ENCODE results near the gene CD22.

DNA sequence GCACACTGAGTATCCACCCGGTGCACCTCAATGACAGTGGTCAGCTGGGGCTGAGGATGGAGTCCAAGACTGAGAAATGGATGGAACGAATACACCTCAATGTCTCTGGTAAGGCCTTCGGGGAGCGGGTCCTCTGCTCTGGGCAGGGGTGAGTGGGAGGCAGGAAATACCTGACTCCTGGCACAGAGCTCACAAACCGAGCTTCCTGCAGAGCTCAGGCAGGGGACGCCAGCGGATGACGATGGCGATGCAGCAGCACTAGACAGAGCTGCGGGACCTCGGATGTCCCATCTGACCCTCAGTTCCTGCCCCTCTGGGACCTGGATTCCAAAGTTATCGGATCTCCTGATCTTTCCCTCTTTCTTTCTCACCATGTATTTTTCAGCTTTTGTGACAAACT is 3.8 kb downstream of the CD22 start:
- TF ChIP-seq, protein P1, sequence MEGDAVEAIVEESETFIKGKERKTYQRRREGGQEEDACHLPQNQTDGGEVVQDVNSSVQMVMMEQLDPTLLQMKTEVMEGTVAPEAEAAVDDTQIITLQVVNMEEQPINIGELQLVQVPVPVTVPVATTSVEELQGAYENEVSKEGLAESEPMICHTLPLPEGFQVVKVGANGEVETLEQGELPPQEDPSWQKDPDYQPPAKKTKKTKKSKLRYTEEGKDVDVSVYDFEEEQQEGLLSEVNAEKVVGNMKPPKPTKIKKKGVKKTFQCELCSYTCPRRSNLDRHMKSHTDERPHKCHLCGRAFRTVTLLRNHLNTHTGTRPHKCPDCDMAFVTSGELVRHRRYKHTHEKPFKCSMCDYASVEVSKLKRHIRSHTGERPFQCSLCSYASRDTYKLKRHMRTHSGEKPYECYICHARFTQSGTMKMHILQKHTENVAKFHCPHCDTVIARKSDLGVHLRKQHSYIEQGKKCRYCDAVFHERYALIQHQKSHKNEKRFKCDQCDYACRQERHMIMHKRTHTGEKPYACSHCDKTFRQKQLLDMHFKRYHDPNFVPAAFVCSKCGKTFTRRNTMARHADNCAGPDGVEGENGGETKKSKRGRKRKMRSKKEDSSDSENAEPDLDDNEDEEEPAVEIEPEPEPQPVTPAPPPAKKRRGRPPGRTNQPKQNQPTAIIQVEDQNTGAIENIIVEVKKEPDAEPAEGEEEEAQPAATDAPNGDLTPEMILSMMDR (IDR thresholded peaks at IDR 0.05) = no peak
- TF ChIP-seq POLR2A (IDR thresholded peaks at IDR 0.05) = no peak
